HG03159 (cell line): ENCODE data around the gene BHLHE40.

Experiments
- ATAC-seq: cut with Tn5 transposase; IDR thresholded peaks from one replicate; pipeline ENCODE4 v1.9.1; 2021; ENCODE audit warnings: mild to moderate bottlenecking, moderate library complexity; ENCODE audit not compliant: unreplicated experiment

Gene BHLHE40

GRCh38 chr3:4997946-4998345 lies 18.7 kb downstream of the BHLHE40 start:
- ATAC-seq, result no peak

GRCh38 chr3:4999531-5000184 lies 20.4 kb downstream of the BHLHE40 start:
- ATAC-seq, result no peak

GRCh38 chr3:5001135-5001534 lies 21.9 kb downstream of the BHLHE40 start:
- ATAC-seq, result no peak

GRCh38 chr3:5001805-5002173 lies 22.6 kb downstream of the BHLHE40 start:
- no peak for ATAC-seq

GRCh38 chr3:5002174-5002870 lies 23.1 kb downstream of the BHLHE40 start:
- no peak for ATAC-seq

GRCh38 chr3:5002871-5003247 lies 23.6 kb downstream of the BHLHE40 start:
- ATAC-seq, result no peak

- ATAC-seq, result no peak
These were observed 25.3 kb downstream of the BHLHE40 start for GRCh38 chr3:5004319-5005152.

- no peak for ATAC-seq
These were observed 26.1 kb downstream of the BHLHE40 start for GRCh38 chr3:5005367-5005766.

- peak; percentile 57 for ATAC-seq
These were observed 27.5 kb downstream of the BHLHE40 start for GRCh38 chr3:5006755-5007202.

GRCh38 chr3:5007873-5008272 lies 28.6 kb downstream of the BHLHE40 start:
- ATAC-seq, result no peak

- no peak for ATAC-seq
These were observed 30.4 kb downstream of the BHLHE40 start for GRCh38 chr3:5009506-5010109.

- ATAC-seq, result no peak
These were observed 30.9 kb downstream of the BHLHE40 start for GRCh38 chr3:5010140-5010539.

GRCh38 chr3:5010706-5011554 lies 31.7 kb downstream of the BHLHE40 start:
- no peak for ATAC-seq

- ATAC-seq, result peak; percentile 58
These were observed 32.5 kb downstream of the BHLHE40 start for GRCh38 chr3:5011555-5012256.

- ATAC-seq, result no peak
These were observed 33.1 kb downstream of the BHLHE40 start for GRCh38 chr3:5012367-5012766.

GRCh38 chr3:5013021-5013906 lies 34.0 kb downstream of the BHLHE40 start:
- ATAC-seq, result no peak

GRCh38 chr3:5014391-5014790 lies 35.2 kb downstream of the BHLHE40 start:
- ATAC-seq, result no peak

- no peak for ATAC-seq
These were observed 35.8 kb downstream of the BHLHE40 start for GRCh38 chr3:5015056-5015455.
